Small intestine (tissue), 7 donors: ENCODE data around the gene RRP12. TPM values are rescaled to one million over a fixed set of nuclear protein-coding genes. Genes with fewer than 3 reads are reported as not detected.
"Not testable (repeated sequence)": the region's sequence is repeated elsewhere in the genome, so short reads cannot be mapped to it uniquely, and the experiment has no call there.

Experiments used
- DNase-seq, 2 donors: peaks; one replicate each; pipeline versions ENCODE4 v3.0.0 to v3.0.0-alpha.2; 2013
- FAIRE-seq: peaks from 2 replicates; lab custom pipeline; 2012; peaks lifted over from hg19 to GRCh38; lab: Jason Lieb, UNC
- H3K27ac ChIP-seq, 3 donors: one replicate each; pipeline ENCODE4 v1.5.1; 2013; ENCODE audit warnings: low read length in 2 of 3, mild to moderate bottlenecking in 2 of 3, control low read depth in 1 of 3, inconsistent platforms in 1 of 3, low read depth in 1 of 3, moderate library complexity in 1 of 3
- H3K27me3 ChIP-seq, 3 donors: one replicate each; pipeline ENCODE4 v1.6.1; 2013; ENCODE audit warnings: low read length in 3 of 3, inconsistent platforms in 1 of 3; ENCODE audit not compliant: control insufficient read depth in 3 of 3, insufficient read depth in 3 of 3
- H3K36me3 ChIP-seq, 3 donors: one replicate each; pipeline ENCODE4 v1.6.1; 2013; ENCODE audit warnings: low read length in 3 of 3, inconsistent platforms in 1 of 3, low read depth in 1 of 3, mild to moderate bottlenecking in 1 of 3, moderate library complexity in 1 of 3; ENCODE audit not compliant: control insufficient read depth in 3 of 3, insufficient read depth in 2 of 3
- H3K4me1 ChIP-seq, 3 donors: one replicate each; pipeline ENCODE4 v1.6.1; 2013; ENCODE audit warnings: low read length in 2 of 3, inconsistent platforms in 1 of 3, low read depth in 1 of 3, mild to moderate bottlenecking in 1 of 3, moderate library complexity in 1 of 3; ENCODE audit not compliant: control insufficient read depth in 3 of 3, insufficient read depth in 2 of 3
- H3K4me3 ChIP-seq, 3 donors: one replicate each; pipeline ENCODE4 v1.5.1; 2013; ENCODE audit warnings: low read length in 3 of 3, control low read depth in 1 of 3, inconsistent platforms in 1 of 3, low read depth in 1 of 3, mild to moderate bottlenecking in 1 of 3, moderate library complexity in 1 of 3
- H3K9me3 ChIP-seq, 2 donors: one replicate each; pipeline ENCODE4 v1.6.1; 2013; ENCODE audit warnings: low read depth in 1 of 2, low read length in 1 of 2; ENCODE audit not compliant: control insufficient read depth in 2 of 2, insufficient read depth in 1 of 2
- WGBS, 3 donors: extraction: QIAGEN DNeasy Blood & Tissue Kit; methylation state at CpG; one replicate each; pipeline ENCODE4 v1.1.7; 2013; 5-methylcytosine and 5-hydroxymethylcytosine counted together
- polyA plus RNA-seq, 4 donors: library from polyadenylated mRNA; stranded (reverse) in 3 of 4; unstranded in 1 of 4; fragments of 200-250 nt in 3 of 4; fragments of 120-200 nt in 1 of 4; gene quantifications; one replicate each; pipeline versions ENCODE4 v1.2.1 to v1.2.3, GENCODE V29; 2013
- donor health status: healthy with polysubstance abuse.
- donor health status: control.
- donor health status: control.
- donor health status: Bipolar disorder and iron deficiency.
- donor health status: healthy.

RRP12 gene
- polyA plus RNA-seq, 4 donors = 6.0 to 24.5 (median 12.5) TPM

GRCh38 chr10:97412891-97413304, 11.8 kb upstream of the RRP12 start:
- no peaks in the 10 kb centered on the region for H3K4me1 ChIP-seq
- H3K36me3 ChIP-seq = peaks cover 0 to 2% (median 0%) of the 10 kb centered on the region in 3 donors
- no peaks in the 10 kb centered on the region for H3K9me3 ChIP-seq
- FAIRE-seq = no peak
- H3K4me3 ChIP-seq = no peak overlapping the region
- no peaks in the 10 kb centered on the region for H3K27me3 ChIP-seq
- no peak overlapping the region for H3K27ac ChIP-seq
- no peak for DNase-seq
- WGBS, 3 donors = 71 to 78% (median 77%) methylated on average over 10 of the region's 10 CpGs

- H3K4me1 ChIP-seq = peaks cover 0 to 5% (median 0%) of the 10 kb centered on the region in 3 donors
- H3K27me3 ChIP-seq = no peaks in the 10 kb centered on the region
- DNase-seq = no peak
- no peak overlapping the region for H3K4me3 ChIP-seq
- no peak for FAIRE-seq
- H3K36me3 ChIP-seq = peaks cover 0 to 2% (median 0%) of the 10 kb centered on the region in 3 donors
- no peak overlapping the region for H3K27ac ChIP-seq
- no peaks in the 10 kb centered on the region for H3K9me3 ChIP-seq
- 75 to 81% (median 80%) methylated on average over 4 of the region's 4 CpGs for WGBS, 3 donors
Measured at GRCh38 chr10:97411406-97411805, 10.3 kb upstream of the RRP12 start.

- WGBS, 3 donors = 32 to 60% (median 47%) methylated on average over 10 of the region's 10 CpGs
- peak in 1 of 2 donors; percentile 38 for DNase-seq
- Histone ChIP-seq H3K27ac (no peak overlapping the region), H3K9me3 (no peaks in the 10 kb centered on the region), H3K4me1 (peaks cover 0 to 5% (median 0%) of the 10 kb centered on the region in 3 donors), H3K36me3 (peaks cover 0 to 2% (median 0%) of the 10 kb centered on the region in 3 donors), H3K4me3 (no peak overlapping the region), H3K27me3 (no peaks in the 10 kb centered on the region)
- FAIRE-seq = no peak
Measured at GRCh38 chr10:97408496-97408992, 7.4 kb upstream of the RRP12 start.

GRCh38 chr10:97407952-97408248, 6.8 kb upstream of the RRP12 start:
- peaks cover 0 to 5% (median 0%) of the 10 kb centered on the region in 3 donors for H3K4me1 ChIP-seq
- H3K4me3 ChIP-seq = no peak overlapping the region
- no peak for FAIRE-seq
- H3K27me3 ChIP-seq = no peaks in the 10 kb centered on the region
- WGBS, 3 donors = 85 to 97% (median 86%) methylated on average over 2 of the region's 2 CpGs
- H3K36me3 ChIP-seq = no peaks in the 10 kb centered on the region
- DNase-seq = no peak
- H3K9me3 ChIP-seq = no peaks in the 10 kb centered on the region
- no peak overlapping the region for H3K27ac ChIP-seq

- Histone ChIP-seq H3K27ac (peak overlapping the region in 1 of 3 donors; percentile 42), H3K4me1 (peaks cover 0 to 5% (median 0%) of the 10 kb centered on the region in 3 donors), H3K36me3 (no peaks in the 10 kb centered on the region), H3K4me3 (peak overlapping the region in 1 of 3 donors; percentile 19), H3K27me3 (no peaks in the 10 kb centered on the region), H3K9me3 (no peaks in the 10 kb centered on the region)
- DNase-seq (peak; percentile 80 to 89), FAIRE-seq (no peak)
- WGBS, 3 donors = 2 to 6% (median 4%) methylated on average over 10 of the region's 10 CpGs
Measured at GRCh38 chr10:97407211-97407951, 6.2 kb upstream of the RRP12 start.

GRCh38 chr10:97406483-97406882, 5.3 kb upstream of the RRP12 start:
- H3K27ac ChIP-seq, FAIRE-seq, DNase-seq, H3K9me3 ChIP-seq, H3K36me3 ChIP-seq, H3K4me3 ChIP-seq, H3K27me3 ChIP-seq, H3K4me1 ChIP-seq: not testable (repeated sequence)
- 91 to 96% (median 93%) methylated on average over 7 of the region's 7 CpGs for WGBS, 3 donors

GRCh38 chr10:97406064-97406463, 4.9 kb upstream of the RRP12 start:
- 72 to 85% (median 79%) methylated on average over 3 of the region's 3 CpGs for WGBS, 3 donors
- Histone ChIP-seq H3K9me3 (no peaks in the 10 kb centered on the region), H3K27ac (peak overlapping the region in 1 of 3 donors; percentile 27), H3K27me3 (no peaks in the 10 kb centered on the region), H3K36me3 (no peaks in the 10 kb centered on the region), H3K4me3 (no peak overlapping the region), H3K4me1 (peaks cover 0 to 5% (median 0%) of the 10 kb centered on the region in 3 donors)
- DNase-seq (no peak), FAIRE-seq (no peak)

GRCh38 chr10:97404044-97404443, 2.9 kb upstream of the RRP12 start:
- DNase-seq = no peak
- no peaks in the 10 kb centered on the region for H3K36me3 ChIP-seq
- FAIRE-seq = no peak
- no peaks in the 10 kb centered on the region for H3K27me3 ChIP-seq
- H3K4me3 ChIP-seq = no peak overlapping the region
- no peak overlapping the region for H3K27ac ChIP-seq
- H3K4me1 ChIP-seq = peaks cover 0 to 10% (median 0%) of the 10 kb centered on the region in 3 donors
- no peaks in the 10 kb centered on the region for H3K9me3 ChIP-seq
